Measurements from ENCODE around the gene ZNF283.

ZNF283 gene

GRCh38 chr19:43786665-43787064 lies 40.5 kb upstream of the ZNF283 start:
- TF ChIP-seq ZNF202 (tag by site-specific recombination; IDR thresholded peaks at IDR 0.05; ENCODE audit: borderline replicate concordance) (no peak), ZSCAN4 (tag by site-specific recombination; IDR thresholded peaks at IDR 0.05) (no peak), ZNF514 (tag by site-specific recombination; IDR thresholded peaks at IDR 0.05) (no peak), ZBTB48 (tag by site-specific recombination; IDR thresholded peaks at IDR 0.05) (no peak), GLIS2 (tag by site-specific recombination; IDR thresholded peaks at IDR 0.05) (no peak), ZNF426 (tag by site-specific recombination; IDR thresholded peaks at IDR 0.05) (no peak), ELK4 (IDR thresholded peaks at IDR 0.05; ENCODE audit: borderline replicate concordance, low read depth, low read length) (no peak), PBX3 (CRISPR knock-in tag; IDR thresholded peaks at IDR 0.05) (no peak), ZNF302 (tag by site-specific recombination; IDR thresholded peaks at IDR 0.05; ENCODE audit: low read depth) (no peak), ZNF398 (tag by site-specific recombination; IDR thresholded peaks at IDR 0.05) (no peak)
- CTCF ChIA-PET = interaction anchor here (0.6 to 15.3 kb wide), 11 partner anchors 10 to 986 kb away, joined by 3 to 213 read pairs (median 3); no protein-coding TSS in a partner anchor
- Histone ChIP-seq H3K36me3 (ENCODE audit: control insufficient read depth in 2 of 2, insufficient read depth in 1 of 2, low read length in 2 of 2) (no peaks in the 10 kb centered on the region; a peak in 1 of 3 replicates), H3K4me3 (ENCODE audit: low read depth, low read length) (no peak overlapping the region), H3K9me3 (ENCODE audit: control insufficient read depth, insufficient read depth, low read depth, low read length) (no peaks in the 10 kb centered on the region; the same call in 1 of the 2 replicates), H3K4me1 (ENCODE audit: control insufficient read depth, insufficient read depth, low read length) (no peaks in the 10 kb centered on the region; the same call in 1 of the 2 replicates), H3K27ac (ENCODE audit: extremely low read depth, low read depth, low read length) (no peak overlapping the region)
- POLR2A ChIA-PET = no interaction called here

- no peaks in the 10 kb centered on the region; a peak in 1 of 3 replicates for H3K36me3 ChIP-seq (ENCODE audit: control insufficient read depth in 2 of 2, insufficient read depth in 1 of 2, low read length in 2 of 2)
- H3K4me1 ChIP-seq (ENCODE audit: control insufficient read depth, insufficient read depth, low read length) = no peaks in the 10 kb centered on the region; the same call in 1 of the 2 replicates
- ChIA-PET POLR2A (no interaction called here), CTCF (interaction anchor here (0.9 to 15.3 kb wide), 5 partner anchors 20 to 121 kb away, joined by 3 to 213 read pairs (median 16); no protein-coding TSS in a partner anchor)
- no peak overlapping the region for H3K27ac ChIP-seq (ENCODE audit: extremely low read depth, low read depth, low read length)
- no peaks in the 10 kb centered on the region; the same call in 1 of the 2 replicates for H3K9me3 ChIP-seq (ENCODE audit: control insufficient read depth, insufficient read depth, low read depth, low read length)
- TF ChIP-seq PBX3 (CRISPR knock-in tag; IDR thresholded peaks at IDR 0.05) = 0 out of 2 replicates have a peak, but pooled peaks have one; percentile 31
- TF ChIP-seq ZNF664 (tag by site-specific recombination; IDR thresholded peaks at IDR 0.05) = peak; percentile 58; the same call in 1 of the 2 replicates
- TF ChIP-seq ZFP37 (tag by site-specific recombination; IDR thresholded peaks at IDR 0.05) = no peak
- TF ChIP-seq ZBTB48 (tag by site-specific recombination; IDR thresholded peaks at IDR 0.05) = no peak
- TF ChIP-seq INSM2 (tag by site-specific recombination; IDR thresholded peaks at IDR 0.05) = no peak
- TF ChIP-seq REST (tag by site-specific recombination; IDR thresholded peaks at IDR 0.05) = peak; percentile 100
- no peak overlapping the region for H3K4me3 ChIP-seq (ENCODE audit: low read depth, low read length)
Measured at GRCh38 chr19:43789029-43789428, 38.1 kb upstream of the ZNF283 start.

All from HEK293 (cell line).